ENCODE results near the gene SSPN.

The SSPN gene

DNA sequence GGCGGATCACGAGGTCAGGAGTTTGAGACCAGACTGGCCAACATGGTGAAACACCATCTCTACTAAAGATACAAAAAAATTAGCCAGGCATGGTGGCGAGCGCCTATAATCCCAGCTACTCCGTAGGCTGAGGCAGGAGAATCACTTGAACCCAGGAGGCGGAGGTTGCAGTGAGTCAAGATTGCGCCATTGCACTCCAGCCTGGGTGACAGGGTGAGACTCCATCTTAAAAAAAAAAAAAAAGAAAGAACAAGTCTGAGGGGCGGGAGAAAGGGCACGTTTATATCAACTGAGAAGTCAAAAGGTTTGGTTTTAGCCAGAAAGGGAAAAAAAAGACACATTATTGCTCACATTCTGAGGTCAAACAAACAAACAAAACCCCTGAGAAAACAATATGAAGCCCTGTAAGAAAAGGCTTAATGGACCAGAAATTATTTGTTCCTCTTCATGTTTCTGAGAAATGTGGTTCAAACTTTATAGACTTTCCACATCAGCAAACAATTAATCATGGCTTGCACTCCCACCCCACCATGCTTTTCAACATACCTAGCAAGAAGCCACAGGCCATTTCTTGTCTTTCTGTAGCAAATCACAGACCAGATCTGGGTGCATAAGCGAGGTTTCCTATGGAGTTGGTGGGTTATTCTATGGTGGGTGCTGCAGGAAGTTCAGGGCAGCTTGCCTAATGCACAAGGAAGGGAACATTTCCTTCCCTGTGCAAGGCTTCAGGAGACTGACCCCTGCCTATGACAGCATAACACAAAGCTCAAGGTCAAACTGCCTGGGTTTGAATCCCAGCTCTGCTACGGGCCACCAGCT, 80.1 kb downstream of the SSPN start:
- no peak overlapping the region for H3K4me3 ChIP-seq (ENCODE audit: low read length)
- peak; percentile 71 for DNase-seq (ENCODE audit: low read depth)
- TF ChIP-seq, protein P1, sequence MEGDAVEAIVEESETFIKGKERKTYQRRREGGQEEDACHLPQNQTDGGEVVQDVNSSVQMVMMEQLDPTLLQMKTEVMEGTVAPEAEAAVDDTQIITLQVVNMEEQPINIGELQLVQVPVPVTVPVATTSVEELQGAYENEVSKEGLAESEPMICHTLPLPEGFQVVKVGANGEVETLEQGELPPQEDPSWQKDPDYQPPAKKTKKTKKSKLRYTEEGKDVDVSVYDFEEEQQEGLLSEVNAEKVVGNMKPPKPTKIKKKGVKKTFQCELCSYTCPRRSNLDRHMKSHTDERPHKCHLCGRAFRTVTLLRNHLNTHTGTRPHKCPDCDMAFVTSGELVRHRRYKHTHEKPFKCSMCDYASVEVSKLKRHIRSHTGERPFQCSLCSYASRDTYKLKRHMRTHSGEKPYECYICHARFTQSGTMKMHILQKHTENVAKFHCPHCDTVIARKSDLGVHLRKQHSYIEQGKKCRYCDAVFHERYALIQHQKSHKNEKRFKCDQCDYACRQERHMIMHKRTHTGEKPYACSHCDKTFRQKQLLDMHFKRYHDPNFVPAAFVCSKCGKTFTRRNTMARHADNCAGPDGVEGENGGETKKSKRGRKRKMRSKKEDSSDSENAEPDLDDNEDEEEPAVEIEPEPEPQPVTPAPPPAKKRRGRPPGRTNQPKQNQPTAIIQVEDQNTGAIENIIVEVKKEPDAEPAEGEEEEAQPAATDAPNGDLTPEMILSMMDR (IDR thresholded peaks at IDR 0.05; ENCODE audit: insufficient read depth, low read depth, low read length, missing control alignments), result no peak

DNA sequence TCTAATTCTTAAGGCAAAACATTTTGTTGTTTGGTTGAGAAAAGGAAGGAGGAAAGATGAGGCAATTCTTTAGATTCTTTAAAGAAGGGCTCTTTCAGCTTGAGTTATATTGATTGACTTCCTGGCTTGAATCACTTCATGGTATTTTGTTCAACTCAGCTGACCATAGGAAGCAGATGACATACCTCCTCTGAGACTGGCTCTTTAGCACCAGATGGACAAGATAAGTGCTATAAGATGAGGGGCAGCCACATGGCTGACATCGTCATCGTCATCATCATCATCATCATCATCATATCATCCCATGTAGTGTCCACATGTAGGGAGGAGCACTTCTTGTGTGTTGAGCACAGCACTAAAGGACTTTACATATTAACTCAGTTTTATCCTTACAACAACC, 81.3 kb downstream of the SSPN start:
- peak; percentile 21 for DNase-seq (ENCODE audit: low read depth)
- TF ChIP-seq, protein P1 (IDR thresholded peaks at IDR 0.05; ENCODE audit: insufficient read depth, low read depth, low read length, missing control alignments), result no peak
- no peak overlapping the region for H3K4me3 ChIP-seq (ENCODE audit: low read length)

GRCh38 chr12:26277506-26278246, 82.3 kb downstream of the SSPN start:
- no peak overlapping the region for H3K4me3 ChIP-seq (ENCODE audit: low read length)
- TF ChIP-seq, protein P1 (IDR thresholded peaks at IDR 0.05; ENCODE audit: insufficient read depth, low read depth, low read length, missing control alignments), result no peak
- DNase-seq (ENCODE audit: low read depth), result no peak

- TF ChIP-seq, protein P1 (IDR thresholded peaks at IDR 0.05; ENCODE audit: insufficient read depth, low read depth, low read length, missing control alignments), result no peak
- H3K4me3 ChIP-seq (ENCODE audit: low read length), result no peak overlapping the region
- DNase-seq (ENCODE audit: low read depth), result no peak
Measured at GRCh38 chr12:26278266-26278665, 82.9 kb downstream of the SSPN start.

DNA sequence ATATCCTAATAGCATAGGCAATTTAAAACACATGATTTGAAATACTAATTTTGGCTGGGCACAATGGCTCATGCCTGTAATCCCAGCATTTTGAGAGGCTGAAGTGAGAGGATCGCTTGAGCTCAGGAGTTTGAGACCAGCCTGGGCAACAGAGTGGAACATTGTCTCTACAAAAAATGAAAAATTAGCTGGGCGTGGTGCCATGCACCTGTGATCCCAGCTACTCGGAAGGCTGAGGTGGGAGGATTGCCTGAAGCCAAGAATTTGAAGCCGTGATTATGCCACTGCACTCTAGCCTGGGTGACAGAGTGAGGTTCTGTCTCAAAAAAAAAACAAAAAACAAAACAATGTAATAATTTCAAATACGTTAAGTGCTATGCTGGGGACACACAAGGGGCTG, 83.3 kb downstream of the SSPN start:
- H3K4me3 ChIP-seq (ENCODE audit: low read length), result no peak overlapping the region
- TF ChIP-seq, protein P1 (IDR thresholded peaks at IDR 0.05; ENCODE audit: insufficient read depth, low read depth, low read length, missing control alignments), result no peak
- DNase-seq (ENCODE audit: low read depth), result no peak

DNA sequence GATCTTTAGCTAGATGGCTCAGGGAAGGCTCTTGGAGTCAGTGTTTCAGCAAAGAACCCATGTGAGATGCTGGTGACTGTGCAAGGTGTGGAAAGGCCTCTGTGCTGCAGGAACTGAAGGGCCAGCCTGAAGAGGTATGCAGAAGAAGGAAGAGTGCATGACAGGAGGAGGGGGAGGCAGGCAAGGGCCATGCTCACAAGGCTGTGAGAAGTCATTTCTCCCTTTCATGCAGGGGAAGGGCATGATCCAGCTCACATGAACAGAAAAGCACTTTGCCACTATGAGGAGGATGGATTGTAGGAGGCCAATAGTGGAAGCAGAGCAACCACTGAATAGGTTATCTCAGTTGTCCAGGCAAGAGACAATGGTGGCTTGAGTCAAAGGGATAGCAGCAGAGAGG, 83.7 kb downstream of the SSPN start:
- no peak for DNase-seq (ENCODE audit: low read depth)
- TF ChIP-seq, protein P1 (IDR thresholded peaks at IDR 0.05; ENCODE audit: insufficient read depth, low read depth, low read length, missing control alignments), result no peak
- H3K4me3 ChIP-seq (ENCODE audit: low read length), result no peak overlapping the region
